Activated T-cell treated with anti-CD3 and anti-CD28 coated beads for 48 hours (primary cell): ENCODE measurements around the gene SSU72.
"Not testable (repeated sequence)": the region's sequence is repeated elsewhere in the genome, so short reads cannot be mapped to it uniquely, and the experiment has no call there.

ENCODE experiments used
- DNase-seq: peaks from one replicate; pipeline ENCODE4 v3.0.0-alpha.2; 2020; ENCODE audit warnings: low read depth

The SSU72 gene

DNA sequence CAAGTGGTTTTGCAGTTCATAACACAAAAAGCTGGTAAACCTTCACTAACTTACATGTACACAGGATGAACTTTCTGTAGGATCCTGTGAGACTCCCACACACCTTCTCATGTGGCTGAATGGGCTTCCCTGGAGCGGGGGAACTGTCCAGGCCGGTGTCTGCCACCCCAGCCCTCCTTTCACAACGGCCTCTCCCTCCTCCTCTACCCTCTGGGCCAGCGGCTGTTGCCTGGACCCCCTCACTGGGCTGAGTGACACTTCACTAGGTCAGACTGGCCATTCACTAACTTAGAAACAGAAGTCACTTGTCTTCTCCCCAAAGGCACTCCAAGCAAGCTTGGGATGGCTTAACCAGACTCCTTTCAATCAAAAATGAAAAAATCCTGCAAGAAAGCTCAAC is 16.1 kb downstream of the SSU72 start:
- no peak for DNase-seq

- DNase-seq: not testable (repeated sequence)
These were observed 17.0 kb downstream of the SSU72 start for GRCh38 chr1:1557688-1558087.

- DNase-seq: not testable (repeated sequence)
These were observed 17.7 kb downstream of the SSU72 start for GRCh38 chr1:1556961-1557360.

- DNase-seq: no peak
These were observed 18.2 kb downstream of the SSU72 start for GRCh38 chr1:1556505-1556904.

- DNase-seq: no peak
These were observed 19.4 kb downstream of the SSU72 start for GRCh38 chr1:1554926-1555915.

- no peak for DNase-seq
These were observed 20.1 kb downstream of the SSU72 start for GRCh38 chr1:1554550-1554925.

DNA sequence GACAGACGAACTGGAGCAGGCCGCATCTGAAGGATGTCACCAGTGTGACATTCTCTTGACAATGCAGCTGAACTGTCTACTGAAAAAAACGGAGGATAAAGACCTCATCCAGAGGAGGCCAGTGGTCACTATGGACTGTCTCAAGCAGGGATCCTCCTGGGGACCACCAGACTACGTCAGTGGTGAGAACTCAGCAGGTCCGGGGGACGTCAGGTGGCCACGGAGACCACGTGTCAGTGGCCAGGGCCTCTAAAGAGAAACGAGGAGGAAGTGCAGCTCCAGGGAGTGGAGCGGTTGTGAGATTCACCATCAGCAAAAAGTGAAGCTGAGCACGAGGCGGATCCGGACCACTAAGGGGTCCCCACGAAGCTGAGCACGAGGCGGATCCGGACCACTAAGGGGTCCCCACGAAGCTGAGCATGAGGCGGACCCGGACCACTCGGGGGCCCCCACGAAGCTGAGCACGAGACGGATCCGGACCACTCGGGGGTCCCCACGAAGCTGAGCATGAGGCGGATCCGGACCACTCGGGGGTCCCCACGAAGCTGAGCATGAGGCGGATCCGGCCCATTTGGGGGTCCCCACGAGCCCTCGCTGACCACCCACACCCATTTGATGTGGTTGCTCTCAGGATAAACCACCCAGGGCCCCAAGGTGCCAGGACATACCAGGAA is 20.7 kb downstream of the SSU72 start:
- no peak for DNase-seq

GRCh38 chr1:1552263-1552639 is 22.4 kb downstream of the SSU72 start:
- DNase-seq: no peak

GRCh38 chr1:1551524-1552262 is 23.0 kb downstream of the SSU72 start:
- no peak for DNase-seq

- DNase-seq: no peak
These were observed 23.9 kb downstream of the SSU72 start for GRCh38 chr1:1550591-1551432.

GRCh38 chr1:1550087-1550486 is 24.6 kb downstream of the SSU72 start:
- no peak for DNase-seq

DNA sequence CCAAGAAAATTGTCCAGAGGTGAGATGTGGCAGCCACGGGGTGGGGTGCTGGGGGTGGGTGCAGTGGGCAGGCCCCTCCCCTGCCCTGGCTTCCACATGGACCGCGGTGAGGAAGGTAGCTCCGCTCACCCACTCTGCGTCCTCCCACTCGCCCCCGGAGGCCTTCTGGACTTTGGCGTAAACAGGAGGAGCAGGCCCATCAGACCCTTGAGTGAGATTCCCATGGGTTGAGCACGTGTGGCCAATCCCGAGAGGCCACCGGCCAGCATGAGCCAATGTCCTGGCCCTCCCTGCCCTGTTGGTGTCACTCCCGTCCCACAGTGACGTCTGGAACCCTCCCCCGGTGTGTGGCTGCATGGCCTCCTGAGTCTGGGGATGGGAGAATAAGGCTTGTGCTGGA is 26.1 kb downstream of the SSU72 start:
- no peak for DNase-seq

DNA sequence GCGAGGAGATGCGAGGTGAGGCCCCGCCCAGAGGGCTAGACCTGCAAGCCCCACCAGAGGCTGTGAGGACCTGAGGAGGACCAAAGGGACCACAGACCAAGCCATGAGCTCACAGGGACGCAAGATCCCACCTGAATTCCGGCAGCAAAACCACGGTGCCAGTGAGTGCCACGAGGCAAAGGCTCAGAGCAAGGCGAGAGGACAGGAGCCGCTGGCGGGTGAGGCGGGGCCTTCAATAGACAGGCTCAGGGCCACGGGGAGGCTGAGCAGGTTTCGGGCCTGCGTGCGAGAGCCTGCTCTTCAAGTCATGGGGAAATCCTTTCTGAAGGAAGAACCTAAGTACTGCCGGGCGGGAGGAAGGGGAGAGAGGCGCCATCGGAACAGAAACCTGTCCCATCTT is 27.2 kb downstream of the SSU72 start:
- no peak for DNase-seq

DNA sequence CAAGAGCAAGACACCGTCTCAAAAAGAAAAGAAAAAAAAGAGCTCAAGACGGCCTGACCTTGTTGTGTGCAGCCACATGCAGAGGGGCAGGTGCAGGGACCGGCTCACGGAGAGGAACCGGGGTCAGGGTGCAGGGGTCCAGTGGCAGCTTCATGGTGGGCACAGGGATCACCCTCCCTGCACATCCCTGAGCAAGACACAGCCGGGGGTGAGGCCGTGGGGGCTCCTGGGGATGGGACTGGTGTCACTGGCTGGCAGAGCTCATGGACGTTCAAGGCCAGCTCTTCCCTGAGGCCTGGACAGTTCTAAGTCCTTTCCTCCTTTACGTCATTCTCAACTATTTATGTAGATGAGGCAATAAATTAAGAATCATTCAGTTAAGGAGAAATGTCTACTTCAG is 27.7 kb downstream of the SSU72 start:
- no peak for DNase-seq

- no peak for DNase-seq
These were observed 28.5 kb downstream of the SSU72 start for GRCh38 chr1:1545946-1546737.

DNA sequence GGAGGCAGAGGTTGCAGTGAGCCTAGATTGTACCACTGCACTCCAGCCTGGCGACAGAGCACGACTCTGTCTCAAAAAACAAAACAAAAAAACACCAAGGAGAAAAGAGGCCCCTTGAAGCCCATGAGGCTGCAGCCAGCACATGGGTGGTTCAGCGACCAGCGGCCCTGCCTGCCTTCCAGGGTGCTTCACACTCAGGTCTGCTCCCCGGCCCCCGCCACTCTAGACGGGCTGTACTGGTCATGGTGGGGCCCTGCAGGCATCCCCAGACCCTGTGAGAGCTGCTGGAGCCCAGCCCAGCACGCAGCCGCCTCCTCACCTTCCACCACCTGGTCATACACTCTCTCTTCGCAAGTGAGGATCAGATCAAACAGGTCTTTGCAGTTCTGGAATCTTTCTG is 30.1 kb downstream of the SSU72 start:
- DNase-seq: no peak

GRCh38 chr1:1543706-1544099 is 31.0 kb downstream of the SSU72 start:
- DNase-seq: no peak

DNA sequence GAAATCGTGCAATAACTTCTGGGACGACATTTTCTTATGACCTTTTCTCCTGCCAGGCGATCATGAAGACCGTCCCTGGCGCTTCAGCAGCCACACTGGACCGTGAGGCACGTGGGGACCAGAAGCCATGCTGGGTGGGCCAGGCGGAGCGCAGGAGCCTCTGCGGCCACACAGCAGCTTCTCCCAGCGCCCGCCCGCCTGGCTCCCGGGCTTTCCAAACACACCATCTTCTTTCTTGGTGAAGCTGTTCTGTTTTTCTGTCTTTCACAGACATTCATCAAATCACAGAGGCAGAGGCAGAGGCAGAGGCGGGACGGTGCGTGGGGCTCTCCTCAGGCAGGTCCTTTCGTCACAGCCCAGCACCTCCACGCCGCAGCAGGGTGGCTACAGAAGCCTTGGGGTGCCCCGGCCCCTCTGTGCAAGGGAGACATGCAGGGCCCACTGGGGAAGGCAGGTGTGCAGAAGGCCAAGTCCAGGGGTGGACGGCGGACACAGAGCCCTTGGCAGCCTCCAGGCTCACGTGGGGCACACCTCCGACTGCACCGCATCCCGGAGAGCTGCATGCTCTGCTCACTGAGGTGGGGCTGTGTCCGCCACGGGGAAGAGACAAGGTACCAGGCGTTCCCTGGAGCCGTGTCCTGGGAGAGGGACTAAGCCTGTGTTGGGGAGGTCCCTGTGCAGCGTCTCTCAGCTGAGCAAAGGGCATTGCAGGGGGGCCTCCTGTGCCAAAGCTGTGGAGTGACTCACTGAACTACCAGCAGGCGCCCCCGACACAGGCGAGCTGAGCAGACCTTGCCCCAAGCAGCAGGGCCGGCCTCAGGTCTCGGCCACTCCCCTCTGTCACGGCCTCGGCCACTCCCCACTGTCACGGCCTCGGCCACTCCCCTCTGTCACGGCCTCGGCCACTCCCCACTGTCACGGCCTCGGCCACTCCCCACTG is 31.6 kb downstream of the SSU72 start:
- no peak for DNase-seq

DNA sequence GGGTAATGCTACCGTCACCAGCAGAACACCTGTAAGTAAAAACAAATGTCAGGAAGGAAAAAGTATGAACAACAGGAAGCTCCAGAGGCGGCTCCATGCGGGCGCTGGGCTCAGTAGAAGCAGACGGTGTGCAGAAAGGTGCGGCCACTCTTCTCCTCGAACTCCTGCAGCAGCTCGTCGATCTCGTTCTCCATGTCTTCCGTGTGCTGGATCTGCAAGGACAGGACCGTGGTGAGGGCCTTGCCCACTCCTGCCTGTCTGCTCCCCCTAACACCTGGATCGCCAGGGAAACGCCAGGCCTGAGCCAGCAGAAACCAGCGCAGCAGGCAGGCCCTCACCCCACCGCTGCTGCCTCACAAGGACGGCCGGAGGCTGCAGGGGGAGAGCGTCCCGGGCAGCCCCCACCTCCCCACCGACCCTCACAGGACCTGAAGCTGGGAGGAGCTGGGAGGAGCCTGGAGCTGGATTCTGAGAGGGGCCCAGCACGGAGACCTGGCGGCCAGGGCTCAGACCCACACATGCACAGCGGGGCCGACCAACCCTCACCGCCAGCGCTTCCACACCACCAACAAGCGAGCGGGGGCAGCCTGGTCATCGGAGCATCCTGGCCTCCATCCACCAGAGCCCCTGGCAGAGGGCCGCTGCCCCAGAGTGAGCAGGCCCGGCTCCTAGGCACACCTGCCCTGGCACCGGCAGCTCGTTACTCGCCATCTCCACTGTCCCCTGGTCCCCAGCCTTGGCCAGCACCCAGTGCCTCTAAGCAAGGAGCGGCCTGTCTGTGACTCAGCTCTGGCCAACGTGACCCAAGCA is 32.5 kb downstream of the SSU72 start:
- no peak for DNase-seq
